SJSA1 (cell line): Measurements from ENCODE around the gene EPX. TPM values are rescaled to one million over a fixed set of nuclear protein-coding genes. Genes with fewer than 3 reads are reported as not detected.

Experiments used
- DNase-seq, 2 experiments: peaks; one replicate each; pipeline ENCODE4 v3.0.0-alpha.2; 2015 to 2020; ENCODE audit warnings: low spot score in 2 of 2, low read depth in 1 of 2
- H3K27ac ChIP-seq: fragments of 250-450 bp; sonication (Bioruptor Pico); 2 replicates; pipeline ENCODE4 v1.5.1; 2020; ENCODE audit warnings: mild to moderate bottlenecking, moderate library complexity
- H3K27me3 ChIP-seq: fragments of 250-450 bp; sonication (Bioruptor Pico); replicated peaks from 2 replicates; pipeline ENCODE4 v1.5.1; 2020; ENCODE audit warnings: mild to moderate bottlenecking, moderate library complexity
- H3K36me3 ChIP-seq: fragments of 250-450 bp; sonication (Bioruptor Pico); 2 replicates; pipeline ENCODE4 v1.5.1; 2020; ENCODE audit warnings: mild to moderate bottlenecking
- H3K4me1 ChIP-seq: fragments of 250-450 bp; sonication (Bioruptor Pico); replicated peaks from 2 replicates; pipeline ENCODE4 v1.6.1; 2021; ENCODE audit warnings: mild to moderate bottlenecking
- H3K4me3 ChIP-seq: fragments of 250-450 bp; sonication (Bioruptor Pico); 2 replicates; pipeline ENCODE4 v1.5.1; 2020; ENCODE audit warnings: mild to moderate bottlenecking
- H3K9me3 ChIP-seq: fragments of 250-450 bp; sonication (Bioruptor Pico); replicated peaks from 2 replicates; pipeline ENCODE4 v1.5.1; 2020; ENCODE audit warnings: mild to moderate bottlenecking
- total RNA-seq: library from RNA; depleted of rRNA; stranded (reverse); fragments of >200 nt; shearing (Covaris generic); gene quantifications from 2 replicates; pipeline ENCODE4 v1.2.3, GENCODE V29; 2014

Gene EPX
- total RNA-seq, 1 experiment from 2014 or later, result not detected

DNA sequence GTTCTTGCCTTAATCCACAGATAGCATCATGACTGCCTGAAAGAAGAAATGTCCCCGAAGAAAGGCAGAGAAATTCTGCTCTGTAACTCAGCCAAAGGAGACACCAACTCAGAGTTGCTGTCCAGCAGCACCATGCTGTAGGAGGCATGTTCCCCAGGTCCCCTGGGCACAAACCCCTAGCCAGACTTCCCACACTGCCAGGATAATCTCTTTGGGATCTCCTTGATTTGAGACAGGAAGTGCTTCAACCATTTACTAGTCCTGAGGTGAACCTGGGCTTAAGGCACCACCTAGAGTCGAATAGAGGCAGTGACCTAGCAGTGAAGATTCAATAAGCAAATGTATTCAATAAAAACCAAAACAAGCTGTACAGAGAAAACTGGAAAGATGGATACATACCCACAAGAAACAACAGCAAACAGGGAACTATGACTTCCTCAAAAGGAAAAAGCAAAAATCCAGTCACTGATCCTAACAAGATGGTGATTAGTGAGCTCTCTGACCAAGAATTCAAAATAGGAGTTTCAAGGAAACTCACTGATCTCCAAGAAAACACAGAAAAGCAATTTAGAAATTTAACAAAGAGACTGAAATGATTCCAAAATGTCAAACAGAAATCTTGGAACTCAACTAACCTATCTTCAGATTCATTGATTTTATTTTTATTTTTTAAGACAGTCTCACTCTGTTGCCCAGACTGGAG is 20.0 kb upstream of the EPX start:
- no peaks in the 10 kb centered on the region for H3K36me3 ChIP-seq
- no peak overlapping the region for H3K4me3 ChIP-seq
- H3K9me3 ChIP-seq, result no peaks in the 10 kb centered on the region
- H3K27ac ChIP-seq, result no peak overlapping the region
- H3K4me1 ChIP-seq, result no peaks in the 10 kb centered on the region
- no peak for DNase-seq
- peaks cover 36% of the 10 kb centered on the region for H3K27me3 ChIP-seq

DNA sequence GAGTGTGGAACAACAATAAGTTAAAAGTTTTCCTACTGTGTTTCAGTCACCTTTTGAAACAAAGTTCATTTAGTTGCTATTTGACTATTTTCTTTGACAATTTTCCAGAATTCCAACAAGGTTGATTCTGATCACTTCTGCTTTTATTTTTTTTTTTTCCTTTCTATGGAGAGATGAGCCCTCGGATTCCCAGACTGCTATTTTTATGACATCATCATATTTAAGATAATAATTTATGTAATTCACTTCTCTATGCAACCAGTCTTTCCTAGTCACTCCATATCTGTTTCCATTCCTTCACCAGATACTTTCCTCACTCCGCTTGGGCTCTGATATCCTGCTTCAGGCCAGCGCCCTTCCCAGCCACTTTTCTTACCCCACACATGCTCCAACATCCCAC is 17.7 kb upstream of the EPX start:
- Histone ChIP-seq H3K4me3 (no peak overlapping the region), H3K36me3 (no peaks in the 10 kb centered on the region), H3K27me3 (peaks cover 40% of the 10 kb centered on the region), H3K9me3 (no peaks in the 10 kb centered on the region), H3K4me1 (no peaks in the 10 kb centered on the region), H3K27ac (no peak overlapping the region)
- DNase-seq, result no peak

DNA sequence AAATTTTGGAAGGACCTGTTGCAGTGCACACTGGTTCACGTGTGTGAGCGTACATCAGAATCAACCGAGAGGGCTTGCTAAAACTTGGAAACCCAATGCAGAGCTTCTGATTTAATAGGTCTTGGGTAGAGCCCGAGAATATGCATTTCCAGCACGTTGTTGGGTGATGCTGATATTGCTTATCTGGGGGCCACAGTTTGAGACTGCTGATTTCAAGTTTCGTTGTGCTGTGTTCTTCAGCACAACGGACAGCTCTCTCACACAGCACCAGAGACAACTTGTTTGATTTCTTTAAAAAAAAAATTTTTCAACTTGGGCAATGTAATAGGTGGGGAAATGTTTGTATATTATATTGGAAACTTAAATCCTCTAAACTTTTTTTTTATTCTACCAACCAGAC is 16.3 kb upstream of the EPX start:
- H3K36me3 ChIP-seq, result no peaks in the 10 kb centered on the region
- H3K9me3 ChIP-seq, result no peaks in the 10 kb centered on the region
- peaks cover 31% of the 10 kb centered on the region for H3K27me3 ChIP-seq
- no peaks in the 10 kb centered on the region for H3K4me1 ChIP-seq
- no peak overlapping the region for H3K27ac ChIP-seq
- DNase-seq, result no peak
- no peak overlapping the region for H3K4me3 ChIP-seq

DNA sequence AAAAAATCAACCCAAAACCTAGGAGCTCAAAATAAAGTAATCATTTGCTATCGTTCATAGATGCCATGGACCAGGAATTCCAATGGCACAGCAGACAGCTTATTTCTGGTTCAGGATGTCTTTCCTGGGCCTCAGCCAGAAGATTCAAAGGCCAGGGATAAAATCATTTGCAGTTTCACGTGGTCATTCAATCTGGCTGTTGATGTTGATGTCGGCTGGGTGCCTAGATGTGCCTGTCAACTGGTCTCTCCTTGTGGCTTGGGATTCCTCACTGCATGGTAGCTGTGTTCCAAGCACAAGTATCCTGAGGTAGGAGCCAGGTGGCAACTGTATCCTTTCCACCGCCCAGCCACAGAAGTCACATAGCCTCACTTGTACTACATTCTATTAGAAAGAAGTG is 10.7 kb upstream of the EPX start:
- peak in 1 of 2 experiments; percentile 17 for DNase-seq
- Histone ChIP-seq H3K27ac (no peak overlapping the region), H3K9me3 (no peaks in the 10 kb centered on the region), H3K4me3 (no peak overlapping the region), H3K4me1 (no peaks in the 10 kb centered on the region), H3K36me3 (no peaks in the 10 kb centered on the region), H3K27me3 (peaks cover 16% of the 10 kb centered on the region)

DNA sequence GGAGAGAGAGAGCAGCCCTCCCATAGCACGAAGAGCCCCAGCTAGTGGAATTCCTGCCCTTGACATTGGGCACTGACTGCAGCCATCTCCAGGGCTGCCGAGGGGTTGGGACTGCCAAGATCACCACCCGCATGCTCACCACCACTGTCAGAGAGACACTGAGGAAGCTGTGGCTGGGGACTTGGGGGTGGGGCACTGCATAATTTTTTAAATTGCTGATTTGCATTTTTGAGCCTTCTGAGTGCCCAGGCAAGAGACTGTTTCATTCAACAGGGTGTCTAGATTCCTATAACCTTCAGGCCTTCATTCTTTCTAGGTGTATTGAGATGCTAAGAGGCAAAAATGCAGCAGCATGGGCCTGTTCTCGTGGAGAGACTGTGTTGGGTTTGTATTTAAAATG is 9.0 kb upstream of the EPX start:
- peaks cover 23% of the 10 kb centered on the region for H3K27me3 ChIP-seq

DNA sequence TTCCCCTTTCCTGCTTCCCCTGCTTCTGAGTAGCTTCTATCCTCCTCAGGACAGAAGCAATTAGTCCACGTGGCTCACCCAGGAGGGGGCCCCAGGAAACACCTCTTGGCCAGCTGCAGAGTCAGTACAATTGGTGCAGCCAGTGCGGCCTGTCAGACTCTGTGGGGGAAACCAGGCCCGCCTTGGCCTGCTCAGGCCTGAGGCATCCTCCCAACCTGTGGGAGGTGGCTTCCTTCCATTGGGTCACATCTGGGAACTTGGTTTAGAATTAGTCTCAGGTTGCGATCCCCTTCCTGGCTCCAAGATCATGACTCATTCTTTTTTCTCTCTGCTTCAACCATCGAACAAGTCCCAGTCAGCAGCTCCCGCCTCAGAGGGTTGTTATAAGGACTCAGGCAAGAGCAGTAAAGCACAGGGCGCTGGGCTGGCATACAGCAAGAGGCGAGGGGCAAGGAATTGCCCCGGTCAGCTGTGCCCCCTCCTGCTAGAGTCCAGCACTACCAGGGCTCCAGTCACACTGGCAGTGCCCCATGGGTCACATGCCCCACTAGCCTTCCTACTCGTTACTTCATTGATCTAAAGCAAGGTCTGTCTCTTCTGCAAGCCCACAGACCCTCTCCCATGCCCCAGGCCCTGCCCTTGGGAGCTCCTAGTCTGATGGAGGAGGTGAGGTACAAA is 8.1 kb upstream of the EPX start:
- H3K36me3 ChIP-seq, result no peaks in the 10 kb centered on the region
- H3K4me1 ChIP-seq, result no peaks in the 10 kb centered on the region
- H3K9me3 ChIP-seq, result no peaks in the 10 kb centered on the region
- peaks cover 26% of the 10 kb centered on the region for H3K27me3 ChIP-seq
- peak in 1 of 2 experiments; percentile 39 for DNase-seq
- H3K27ac ChIP-seq, result no peak overlapping the region
- no peak overlapping the region for H3K4me3 ChIP-seq

More for the DNA sequence above, 9.0 kb upstream of the EPX start:
- DNase-seq, result no peak
- Histone ChIP-seq H3K36me3 (no peaks in the 10 kb centered on the region), H3K4me1 (no peaks in the 10 kb centered on the region), H3K27ac (no peak overlapping the region), H3K4me3 (no peak overlapping the region), H3K9me3 (no peaks in the 10 kb centered on the region)

GRCh38 chr17:58184986-58185761 is 7.4 kb upstream of the EPX start:
- no peak overlapping the region for H3K27ac ChIP-seq
- peak in 1 of 2 experiments; percentile 41 for DNase-seq
- no peak overlapping the region for H3K4me3 ChIP-seq
- peaks cover 26% of the 10 kb centered on the region for H3K27me3 ChIP-seq
- H3K4me1 ChIP-seq, result no peaks in the 10 kb centered on the region
- H3K9me3 ChIP-seq, result no peaks in the 10 kb centered on the region
- H3K36me3 ChIP-seq, result no peaks in the 10 kb centered on the region

GRCh38 chr17:58186591-58186990 is 5.9 kb upstream of the EPX start:
- Histone ChIP-seq H3K27me3 (peaks cover 26% of the 10 kb centered on the region), H3K4me3 (no peak overlapping the region), H3K9me3 (no peaks in the 10 kb centered on the region), H3K36me3 (no peaks in the 10 kb centered on the region), H3K4me1 (no peaks in the 10 kb centered on the region), H3K27ac (no peak overlapping the region)
- DNase-seq, result peak in 1 of 2 experiments; percentile 41

GRCh38 chr17:58187063-58187462 is 5.5 kb upstream of the EPX start:
- peak in 1 of 2 experiments; percentile 26 for DNase-seq
- Histone ChIP-seq H3K4me1 (no peaks in the 10 kb centered on the region), H3K27me3 (peaks cover 28% of the 10 kb centered on the region), H3K9me3 (no peaks in the 10 kb centered on the region), H3K27ac (no peak overlapping the region), H3K4me3 (no peak overlapping the region), H3K36me3 (no peaks in the 10 kb centered on the region)

DNA sequence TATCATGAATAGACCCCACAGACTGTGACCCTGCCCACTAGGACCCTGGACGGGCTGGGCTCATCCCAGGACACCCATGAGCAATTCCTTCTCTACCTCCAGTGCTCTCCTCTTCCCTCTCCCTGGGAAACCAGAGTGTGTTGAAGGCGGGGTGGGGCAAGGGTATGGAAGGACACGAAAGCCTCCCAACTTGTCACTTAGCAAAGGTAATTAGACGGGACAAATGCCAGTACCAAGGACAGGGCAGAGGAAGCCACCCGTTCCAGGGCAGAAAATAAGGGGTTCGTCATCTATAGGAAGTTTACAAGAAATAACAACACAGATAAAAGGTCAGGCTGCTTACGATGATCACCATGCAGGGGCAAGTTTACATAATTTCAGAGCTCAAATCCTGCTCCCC is 4.9 kb upstream of the EPX start:
- Histone ChIP-seq H3K27ac (no peak overlapping the region), H3K4me3 (no peak overlapping the region), H3K36me3 (no peaks in the 10 kb centered on the region), H3K27me3 (peaks cover 35% of the 10 kb centered on the region), H3K4me1 (no peaks in the 10 kb centered on the region), H3K9me3 (no peaks in the 10 kb centered on the region)
- DNase-seq, result peak in 1 of 2 experiments; percentile 37

GRCh38 chr17:58189436-58190146 is 2.9 kb upstream of the EPX start:
- H3K9me3 ChIP-seq, result no peaks in the 10 kb centered on the region
- H3K4me3 ChIP-seq, result no peak overlapping the region
- no peaks in the 10 kb centered on the region for H3K4me1 ChIP-seq
- H3K27me3 ChIP-seq, result peaks cover 41% of the 10 kb centered on the region
- H3K27ac ChIP-seq, result no peak overlapping the region
- DNase-seq, result peak; percentile 42 to 70
- H3K36me3 ChIP-seq, result no peaks in the 10 kb centered on the region

DNA sequence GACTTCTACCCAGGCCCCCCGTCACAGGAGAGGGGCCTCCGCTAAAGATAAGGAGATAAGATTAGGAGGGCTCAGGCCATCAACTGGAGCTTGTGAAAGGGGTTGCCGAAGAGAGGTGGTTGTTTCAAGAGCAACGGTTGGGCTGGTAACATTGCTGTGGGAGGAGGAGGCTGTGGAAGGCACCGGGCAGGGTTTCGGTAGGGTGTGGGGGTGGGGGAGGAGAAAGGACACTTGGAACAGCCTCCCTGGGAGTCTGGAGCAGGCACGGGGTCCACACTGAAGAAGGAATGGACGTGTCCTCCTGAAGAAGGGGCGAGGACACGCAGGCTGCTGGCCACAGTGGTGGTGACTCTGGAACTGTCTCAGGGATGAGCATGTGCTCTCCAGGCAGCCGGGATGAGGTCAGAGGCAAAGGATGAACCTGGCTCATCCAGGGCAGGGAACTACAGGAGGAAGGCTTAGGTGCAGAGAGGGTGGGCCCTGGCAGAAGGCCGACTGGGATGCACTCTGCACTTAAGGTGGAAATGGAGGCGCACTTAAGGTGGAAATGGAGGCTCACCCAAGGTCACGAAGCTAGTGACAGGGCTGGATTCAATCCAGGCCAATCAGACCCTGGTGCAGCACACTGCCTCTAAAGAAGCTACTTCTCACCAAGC is 1.2 kb upstream of the EPX start:
- Histone ChIP-seq H3K9me3 (no peaks in the 10 kb centered on the region), H3K27ac (no peak overlapping the region), H3K27me3 (peaks cover 37% of the 10 kb centered on the region), H3K4me1 (no peaks in the 10 kb centered on the region), H3K36me3 (no peaks in the 10 kb centered on the region), H3K4me3 (no peak overlapping the region)
- DNase-seq, result no peak

DNA sequence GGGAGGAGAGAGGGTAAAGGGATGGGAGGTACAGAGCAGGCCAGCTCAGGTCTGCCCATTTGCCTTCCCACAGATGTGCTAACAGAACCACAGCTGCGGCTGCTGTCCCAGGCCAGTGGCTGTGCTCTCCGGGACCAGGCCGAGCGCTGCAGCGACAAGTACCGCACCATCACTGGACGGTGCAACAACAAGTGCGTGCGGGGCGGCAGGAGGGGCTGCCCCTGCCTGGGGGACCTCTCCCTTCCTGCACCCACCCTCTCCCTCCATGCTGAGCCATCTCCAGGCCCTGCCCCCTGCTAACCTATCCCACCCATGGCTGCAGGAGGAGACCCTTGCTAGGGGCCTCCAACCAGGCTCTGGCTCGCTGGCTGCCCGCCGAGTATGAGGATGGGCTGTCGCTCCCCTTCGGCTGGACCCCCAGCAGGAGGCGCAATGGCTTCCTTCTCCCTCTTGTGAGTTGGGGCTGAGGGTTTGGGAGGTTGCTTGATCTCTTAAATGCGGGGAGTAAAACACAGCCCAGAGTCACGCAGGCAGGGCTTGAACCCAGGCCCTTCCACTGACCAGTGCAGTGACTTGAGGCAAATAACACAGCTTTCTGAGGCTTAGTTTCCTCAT is 1.2 kb downstream of the EPX start:
- Histone ChIP-seq H3K27ac (no peak overlapping the region), H3K27me3 (peaks cover 38% of the 10 kb centered on the region), H3K9me3 (no peaks in the 10 kb centered on the region), H3K36me3 (no peaks in the 10 kb centered on the region), H3K4me3 (no peak overlapping the region), H3K4me1 (no peaks in the 10 kb centered on the region)
- no peak for DNase-seq
